Aorta (tissue), 5 donors: ENCODE data around the gene REXO1. TPM values are rescaled to one million over a fixed set of nuclear protein-coding genes. Genes with fewer than 3 reads are reported as not detected.

Experiments
- ATAC-seq: fragments of 200-7000 bp; cut with Tn5 transposase; one replicate; pipeline ENCODE4 v1.9.1; 2022; ENCODE audit warnings: moderate library complexity; ENCODE audit not compliant: low FRiP score
- DNase-seq, 2 donors: peaks; one replicate each; pipeline ENCODE4 v3.0.0-alpha.2; 2020
- H3K27ac ChIP-seq, 2 donors: one replicate each; pipeline ENCODE4 v1.5.1; 2013; ENCODE audit warnings: low read length in 2 of 2, mild to moderate bottlenecking in 2 of 2, moderate library complexity in 2 of 2, control low read depth in 1 of 2, inconsistent platforms in 1 of 2, low read depth in 1 of 2
- H3K27me3 ChIP-seq, 2 donors: one replicate each; pipeline ENCODE4 v1.6.1; 2013; ENCODE audit warnings: control low read depth in 1 of 2, low read length in 1 of 2, mild to moderate bottlenecking in 1 of 2, moderate library complexity in 1 of 2; ENCODE audit not compliant: insufficient read depth in 2 of 2, control insufficient read depth in 1 of 2
- H3K36me3 ChIP-seq, 2 donors: one replicate each; pipeline ENCODE4 v1.6.1; 2013; ENCODE audit warnings: control low read depth in 1 of 2, low read length in 1 of 2, mild to moderate bottlenecking in 1 of 2; ENCODE audit not compliant: insufficient read depth in 2 of 2, control insufficient read depth in 1 of 2
- H3K4me1 ChIP-seq, 2 donors: one replicate each; pipeline ENCODE4 v1.6.1; 2013; ENCODE audit warnings: low read length in 2 of 2, control low read depth in 1 of 2, mild to moderate bottlenecking in 1 of 2, moderate library complexity in 1 of 2; ENCODE audit not compliant: insufficient read depth in 2 of 2, control insufficient read depth in 1 of 2
- H3K4me3 ChIP-seq, 2 donors: one replicate each; pipeline ENCODE4 v1.5.1; 2013; ENCODE audit warnings: low read length in 2 of 2, control low read depth in 1 of 2, mild to moderate bottlenecking in 1 of 2
- H3K9me3 ChIP-seq: one replicate; pipeline ENCODE4 v1.6.1; 2013; ENCODE audit warnings: mild to moderate bottlenecking, low read length; ENCODE audit not compliant: control insufficient read depth
- WGBS, 2 donors: extraction: QIAGEN DNeasy Blood & Tissue Kit; methylation state at CpG; one replicate each; pipeline ENCODE4 v1.1.7; 2013; 5-methylcytosine and 5-hydroxymethylcytosine counted together
- intact Hi-C, 2 donors: fragments of 100-400 bp; cut with DNase I; formaldehyde crosslinking; loops; one replicate each; pipeline versions ENCODE4 v1.14.2 to v1.15.0; 2022
- polyA plus RNA-seq, 2 donors: library from polyadenylated mRNA; stranded (reverse); fragments of 200-250 nt; gene quantifications; one replicate each; pipeline ENCODE4 v1.2.3, GENCODE V29; 2013
- total RNA-seq, 2 donors: library from RNA; stranded (reverse); fragmentation: NEBNext Ultra II Directional; extraction: Animal tissue kit (Norgen Biotek cat#: 25700); gene quantifications; one replicate each; pipeline ENCODE4 v1.2.1, GENCODE V29; 2021
- donor health status: healthy with polysubstance abuse.
- donor health status: Bipolar disorder and iron deficiency.
- donor health status: DM: no; HTN: no; CAD: no.
- donor health status: DM: no; HTN: no; CAD: no.
- donor health status: DM: yes; HTN: yes; CAD: no.

The REXO1 gene
- total and polyA plus RNA-seq, 4 donors, result 4.8 to 29.9 (median 26.7) TPM

DNA sequence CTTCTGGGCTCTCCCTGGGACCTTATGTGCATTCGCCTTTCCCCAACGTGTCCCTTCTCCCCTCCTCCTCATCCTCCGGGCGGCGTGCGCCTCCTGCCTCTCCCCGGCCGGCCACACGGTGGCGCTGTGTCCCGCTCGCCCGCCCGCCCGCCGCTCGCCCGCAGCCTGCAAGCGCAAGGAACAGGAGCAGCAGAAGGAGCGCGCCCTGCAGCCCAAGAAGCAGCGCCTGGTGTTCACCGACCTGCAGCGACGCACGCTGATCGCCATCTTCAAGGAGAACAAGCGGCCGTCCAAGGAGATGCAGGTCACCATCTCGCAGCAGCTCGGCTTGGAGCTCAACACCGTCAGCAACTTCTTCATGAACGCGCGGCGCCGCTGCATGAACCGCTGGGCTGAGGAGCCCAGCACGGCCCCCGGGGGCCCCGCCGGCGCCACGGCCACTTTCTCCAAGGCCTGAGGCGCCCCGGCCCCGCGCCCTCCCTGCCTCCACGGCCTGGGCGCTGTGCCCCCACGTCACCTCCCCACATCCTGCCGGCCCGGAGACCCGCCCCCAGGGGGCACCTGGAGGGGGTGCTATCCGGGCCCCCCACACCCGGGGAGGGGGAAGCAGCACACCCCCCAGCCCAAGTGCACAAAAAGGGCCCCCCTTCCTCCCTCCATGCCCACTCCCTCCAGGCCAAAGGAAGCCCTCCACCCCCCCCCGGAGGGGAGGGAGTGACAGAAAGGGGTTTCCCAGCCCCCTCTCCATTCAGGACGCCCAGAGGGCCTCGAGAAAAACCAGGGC is 73.1 kb downstream of the REXO1 start:
- DNase-seq (no peak), ATAC-seq (no peak)
- H3K27me3 ChIP-seq, result peaks cover 0 to 2% of the 10 kb centered on the region in 2 donors
- no peak overlapping the region for H3K27ac ChIP-seq
- H3K4me3 ChIP-seq, result no peak overlapping the region
- WGBS, 2 donors, result 6 to 7% methylated on average over 35 to 59 of the region's 59 CpGs
- H3K36me3 ChIP-seq, result no peaks in the 10 kb centered on the region
- no peaks in the 10 kb centered on the region for H3K4me1 ChIP-seq
- H3K9me3 ChIP-seq, result peaks cover 4% of the 10 kb centered on the region
- intact Hi-C loops, result no loop called here

DNA sequence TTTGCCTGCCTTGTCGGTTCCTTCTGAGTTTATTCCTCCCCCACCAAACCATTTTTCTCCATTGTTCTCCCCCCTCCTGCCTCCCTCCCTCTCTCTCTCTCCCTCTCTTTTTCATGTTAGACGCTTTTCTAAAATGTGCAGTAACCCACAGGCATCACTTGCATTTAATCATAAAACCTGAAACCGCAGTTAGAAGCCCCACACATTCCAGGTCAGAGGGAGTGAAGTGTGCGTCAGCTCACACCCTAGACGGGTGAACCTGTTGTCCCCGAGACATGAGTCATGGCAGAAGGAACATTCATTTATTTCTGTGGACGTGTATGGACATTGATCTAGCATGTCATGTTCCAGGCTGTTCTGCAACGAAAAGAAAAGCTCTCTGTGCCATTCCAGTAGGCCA is 75.1 kb downstream of the REXO1 start:
- no peak for DNase-seq
- 45 to 46% methylated on average over 8 of the region's 8 CpGs for WGBS, 2 donors
- no peak overlapping the region for H3K4me3 ChIP-seq
- no peaks in the 10 kb centered on the region for H3K4me1 ChIP-seq
- H3K9me3 ChIP-seq, result peaks cover 4% of the 10 kb centered on the region
- no peaks in the 10 kb centered on the region for H3K36me3 ChIP-seq
- peaks cover 0 to 2% of the 10 kb centered on the region in 2 donors for H3K27me3 ChIP-seq
- intact Hi-C loops, result no loop called here
- no peak for ATAC-seq
- no peak overlapping the region for H3K27ac ChIP-seq

DNA sequence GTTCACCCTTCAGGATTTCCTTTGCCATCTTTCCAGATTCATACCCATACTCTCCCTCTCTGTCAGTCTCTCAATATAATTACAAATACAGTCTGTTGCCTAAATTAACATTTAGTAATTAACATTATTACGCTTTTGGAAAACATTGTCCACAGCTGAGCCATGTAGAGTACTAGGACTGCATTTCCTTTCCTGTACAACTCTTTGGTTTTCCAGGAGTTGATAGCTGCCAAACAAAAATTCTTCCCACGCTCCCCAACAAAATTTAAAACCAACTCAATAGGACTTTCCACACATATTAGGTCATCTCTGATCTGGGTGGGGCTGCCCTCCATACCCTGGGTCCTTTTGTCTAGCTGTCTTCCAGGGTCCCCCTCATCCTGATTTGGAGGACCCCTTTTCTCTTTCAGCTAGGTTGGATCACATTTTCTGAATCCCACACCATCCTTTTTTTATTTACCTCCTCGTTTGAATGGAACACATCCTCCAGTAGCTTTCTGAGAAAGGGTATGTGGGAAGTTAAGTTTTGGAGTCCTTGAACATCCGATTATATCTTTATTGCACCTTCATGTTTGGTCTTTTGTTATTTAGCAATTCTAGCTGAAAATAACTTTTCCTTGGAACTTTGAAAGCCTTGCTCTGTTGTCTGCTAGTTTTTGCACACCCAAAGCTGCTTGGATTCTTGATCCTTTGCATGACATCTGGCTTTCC is 77.3 kb downstream of the REXO1 start:
- H3K4me3 ChIP-seq, result no peak overlapping the region
- ATAC-seq (no peak), DNase-seq (no peak)
- H3K27me3 ChIP-seq, result no peaks in the 10 kb centered on the region
- H3K36me3 ChIP-seq, result no peaks in the 10 kb centered on the region
- peaks cover 4% of the 10 kb centered on the region for H3K9me3 ChIP-seq
- no peaks in the 10 kb centered on the region for H3K4me1 ChIP-seq
- intact Hi-C loops, result no loop called here
- H3K27ac ChIP-seq, result no peak overlapping the region
- 85 to 89% methylated on average over 4 of the region's 4 CpGs for WGBS, 2 donors

DNA sequence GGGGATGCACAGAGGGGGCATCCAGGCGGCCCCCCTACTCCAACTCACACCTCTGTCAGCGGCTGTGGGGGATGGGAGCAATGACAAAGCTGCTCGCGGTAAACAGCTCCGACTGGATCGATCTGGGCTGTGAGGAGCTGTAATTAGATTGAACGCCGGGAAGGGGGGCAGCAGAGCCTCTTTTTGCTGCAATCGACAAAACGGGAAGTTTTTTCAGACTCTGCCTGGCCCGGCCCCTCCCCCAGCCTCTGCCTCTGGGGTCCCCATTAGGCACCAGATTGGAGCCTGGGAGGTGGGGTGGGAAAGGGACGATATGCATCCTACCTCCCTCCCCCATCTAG is 78.7 kb downstream of the REXO1 start:
- no peak for ATAC-seq
- WGBS, 2 donors, result 5 to 6% methylated on average over 12 of the region's 12 CpGs
- intact Hi-C loops, result no loop called here

DNA sequence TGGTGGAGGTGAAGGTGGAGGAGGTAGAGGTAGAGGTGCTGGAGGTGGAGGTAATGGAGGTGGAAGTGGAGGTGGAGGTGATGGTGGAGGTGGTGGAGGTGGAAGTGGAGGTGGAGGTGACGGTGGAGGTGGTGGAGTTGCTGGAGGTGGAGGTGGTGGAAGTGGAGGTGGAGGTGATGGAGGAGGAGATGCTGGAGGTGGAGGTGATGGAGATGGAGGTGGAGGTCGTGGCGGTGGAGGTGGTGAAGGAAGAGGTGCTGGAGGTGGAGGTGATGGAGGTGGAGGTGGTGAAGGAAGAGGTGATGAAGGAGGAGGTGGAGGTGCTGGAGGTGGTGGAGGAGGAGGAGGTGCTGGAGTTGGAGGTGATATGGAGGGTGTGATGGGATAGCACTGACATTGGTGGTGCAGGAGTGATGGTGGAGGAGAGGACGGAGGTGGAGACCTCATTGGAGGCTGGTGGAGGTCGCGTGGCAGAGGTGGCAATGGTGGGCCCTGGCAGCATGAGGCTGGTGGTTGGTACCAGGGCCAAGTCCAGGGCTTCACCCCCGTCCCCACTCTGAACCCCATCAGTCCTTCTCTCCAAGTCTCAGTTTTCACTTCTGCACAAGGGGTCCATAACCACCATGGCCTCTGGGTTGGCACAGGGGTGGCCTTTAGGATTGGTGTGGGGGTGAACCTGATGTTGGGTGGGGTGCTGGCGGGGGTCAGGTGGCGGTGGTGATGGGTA is 79.2 kb downstream of the REXO1 start:
- H3K36me3 ChIP-seq, result no peaks in the 10 kb centered on the region
- no peak overlapping the region for H3K27ac ChIP-seq
- H3K4me1 ChIP-seq, result no peaks in the 10 kb centered on the region
- no peak overlapping the region for H3K4me3 ChIP-seq
- no peaks in the 10 kb centered on the region for H3K27me3 ChIP-seq
- intact Hi-C loops, result no loop called here
- ATAC-seq, result no peak
- peaks cover 1% of the 10 kb centered on the region for H3K9me3 ChIP-seq
- 74 to 79% methylated on average over 9 of the region's 9 CpGs for WGBS, 2 donors
- no peak for DNase-seq

More for the DNA sequence above, 78.7 kb downstream of the REXO1 start:
- H3K27me3 ChIP-seq, result no peaks in the 10 kb centered on the region
- H3K36me3 ChIP-seq, result no peaks in the 10 kb centered on the region
- H3K4me3 ChIP-seq, result no peak overlapping the region
- H3K27ac ChIP-seq, result no peak overlapping the region
- DNase-seq, result no peak
- peaks cover 1% of the 10 kb centered on the region for H3K9me3 ChIP-seq
- no peaks in the 10 kb centered on the region for H3K4me1 ChIP-seq

DNA sequence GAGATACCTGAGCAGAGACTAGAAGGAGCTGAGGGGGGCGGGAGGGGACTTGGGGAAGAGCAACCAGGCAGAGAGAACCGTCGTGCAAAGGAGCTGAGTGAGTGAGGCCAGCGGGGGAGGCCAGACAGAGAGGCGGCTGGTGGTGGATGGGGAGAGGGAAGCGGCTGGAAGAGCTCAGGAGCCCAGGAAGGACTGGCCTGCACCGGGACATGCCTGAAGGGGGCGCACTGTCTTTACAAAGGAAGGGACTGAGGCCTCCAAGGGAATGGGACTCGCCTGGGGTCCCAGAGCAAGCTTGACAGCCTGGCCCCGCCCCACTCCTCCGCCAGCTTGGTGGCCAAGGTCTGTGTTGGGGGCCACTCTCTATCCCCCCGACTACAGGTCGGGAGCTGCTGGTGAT is 80.0 kb downstream of the REXO1 start:
- Histone ChIP-seq H3K4me1 (no peaks in the 10 kb centered on the region), H3K36me3 (no peaks in the 10 kb centered on the region), H3K9me3 (peaks cover 1% of the 10 kb centered on the region), H3K27me3 (no peaks in the 10 kb centered on the region), H3K27ac (no peak overlapping the region), H3K4me3 (no peak overlapping the region)
- WGBS, 2 donors, result 18 to 20% methylated on average over 11 to 13 of the region's 13 CpGs
- intact Hi-C loops, result no loop called here
- no peak for DNase-seq
- ATAC-seq, result no peak

DNA sequence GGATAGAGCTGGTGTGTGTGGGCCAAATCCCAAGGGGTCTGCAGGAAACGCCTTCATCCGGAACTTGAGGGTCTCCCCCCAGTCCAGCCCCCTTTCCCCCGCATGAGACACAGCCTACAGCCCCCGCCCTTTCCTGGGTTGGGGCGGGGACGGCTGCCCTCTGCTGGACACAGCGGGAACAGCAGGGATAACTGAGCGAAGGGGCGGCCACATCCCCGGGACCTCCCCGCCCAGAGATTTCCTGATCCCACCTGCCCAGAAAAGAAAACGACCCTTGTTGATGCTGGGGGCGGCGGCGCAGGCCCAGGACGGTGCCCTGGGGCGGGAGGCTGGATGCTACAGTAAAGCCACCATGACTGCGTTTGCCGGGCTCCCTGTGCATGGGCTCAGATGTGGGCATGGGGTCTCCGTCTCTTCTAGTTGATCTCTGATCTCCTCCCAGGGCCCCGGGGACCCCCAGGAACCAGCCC is 80.8 kb downstream of the REXO1 start:
- DNase-seq, result no peak
- ATAC-seq, result peak; percentile 82
- no peaks in the 10 kb centered on the region for H3K36me3 ChIP-seq
- WGBS, 2 donors, result 3 to 4% methylated on average over 21 of the region's 21 CpGs
- intact Hi-C loops, result loop anchor here in 1 of 2 donors (1.0 kb wide), 1 partner anchor 221 kb away; no protein-coding TSS in a partner anchor
- H3K27me3 ChIP-seq, result no peaks in the 10 kb centered on the region
- H3K4me1 ChIP-seq, result no peaks in the 10 kb centered on the region
- H3K4me3 ChIP-seq, result no peak overlapping the region
- H3K9me3 ChIP-seq, result peaks cover 1% of the 10 kb centered on the region
- H3K27ac ChIP-seq, result no peak overlapping the region

DNA sequence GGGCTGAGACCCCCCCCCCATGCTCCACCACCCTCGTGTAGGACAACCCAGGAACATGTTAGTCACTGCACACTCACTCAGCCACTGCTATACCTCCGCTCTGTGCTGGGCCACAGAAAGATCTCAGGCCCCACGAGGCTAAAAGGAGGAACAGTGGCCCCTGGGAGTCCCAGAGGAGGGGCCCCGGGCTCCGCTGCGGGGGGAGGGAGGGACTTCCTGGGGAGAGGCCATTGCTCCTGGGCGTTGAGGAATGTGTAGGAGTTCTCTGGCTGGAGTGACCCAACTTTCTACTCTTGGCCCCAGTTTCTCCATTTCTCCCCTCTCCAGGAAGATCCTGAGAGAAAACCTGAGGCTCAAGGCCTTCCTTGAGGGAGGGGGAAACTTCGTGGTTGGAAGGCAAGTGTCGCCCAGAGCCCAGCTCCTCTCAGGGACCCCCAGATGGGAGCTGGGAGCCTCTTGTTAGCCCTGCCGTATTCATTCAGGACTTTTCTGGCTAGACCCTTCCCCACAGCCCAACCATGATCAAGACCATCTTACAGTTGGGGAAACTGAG is 81.4 kb downstream of the REXO1 start:
- Histone ChIP-seq H3K36me3 (no peaks in the 10 kb centered on the region), H3K4me1 (no peaks in the 10 kb centered on the region), H3K4me3 (no peak overlapping the region), H3K27ac (no peak overlapping the region), H3K27me3 (no peaks in the 10 kb centered on the region), H3K9me3 (peaks cover 1% of the 10 kb centered on the region)
- 14 to 18% methylated on average over 10 of the region's 10 CpGs for WGBS, 2 donors
- no peak for ATAC-seq
- no peak for DNase-seq
- intact Hi-C loops, result loop anchor here in 1 of 2 donors (1.0 kb wide), 1 partner anchor 221 kb away; no protein-coding TSS in a partner anchor
